Bone marrow (tissue), 2 donors: Measurements from ENCODE around the gene PSG7.
"Not testable (repeated sequence)": the region's sequence is repeated elsewhere in the genome, so short reads cannot be mapped to it uniquely, and the experiment has no call there.

Source experiments
- DNase-seq, 2 donors: peaks; one replicate each; lab custom pipeline; 2025; lab: John Stamatoyannopoulos, UW

PSG7 gene

GRCh38 chr19:42913516-42913915, 23.5 kb downstream of the PSG7 start:
- DNase-seq: not testable (repeated sequence)

- not testable (repeated sequence) for DNase-seq
These were observed 24.1 kb downstream of the PSG7 start for GRCh38 chr19:42912941-42913340.

GRCh38 chr19:42911731-42912130, 25.3 kb downstream of the PSG7 start:
- DNase-seq: not testable (repeated sequence)

GRCh38 chr19:42906162-42906561, 30.8 kb downstream of the PSG7 start:
- DNase-seq: not testable (repeated sequence)

- DNase-seq: not testable (repeated sequence)
These were observed 36.4 kb downstream of the PSG7 start for GRCh38 chr19:42900561-42900960.

- not testable (repeated sequence) for DNase-seq
These were observed 37.3 kb downstream of the PSG7 start for GRCh38 chr19:42899674-42900073.

GRCh38 chr19:42899110-42899509, 37.9 kb downstream of the PSG7 start:
- DNase-seq: not testable (repeated sequence)

- DNase-seq: not testable (repeated sequence)
These were observed 38.4 kb downstream of the PSG7 start for GRCh38 chr19:42898656-42899055.

GRCh38 chr19:42897729-42898128, 39.3 kb downstream of the PSG7 start:
- not testable (repeated sequence) for DNase-seq

GRCh38 chr19:42890446-42890845, 46.6 kb downstream of the PSG7 start:
- not testable (repeated sequence) for DNase-seq

GRCh38 chr19:42887876-42888445, 49.0 kb downstream of the PSG7 start:
- not testable (repeated sequence) for DNase-seq

- not testable (repeated sequence) for DNase-seq
These were observed 54.3 kb downstream of the PSG7 start for GRCh38 chr19:42882730-42883129.

- DNase-seq: not testable (repeated sequence)
These were observed 55.0 kb downstream of the PSG7 start for GRCh38 chr19:42882010-42882409.

GRCh38 chr19:42881279-42881678, 55.7 kb downstream of the PSG7 start:
- not testable (repeated sequence) for DNase-seq

- not testable (repeated sequence) for DNase-seq
These were observed 56.4 kb downstream of the PSG7 start for GRCh38 chr19:42880621-42881020.

- no peak for DNase-seq
These were observed 57.4 kb downstream of the PSG7 start, which contains the start of gene PSG1 for GRCh38 chr19:42879613-42880012. Gene PSG1, minus strand, starts transcription at chr19:42879713. Its CDS starts 132 bp downstream, at chr19:42879581.

- not testable (repeated sequence) for DNase-seq
These were observed 60.4 kb downstream of the PSG7 start for GRCh38 chr19:42876596-42876995.

- not testable (repeated sequence) for DNase-seq
These were observed 61.1 kb downstream of the PSG7 start for GRCh38 chr19:42875881-42876280.

GRCh38 chr19:42874901-42875813, 61.9 kb downstream of the PSG7 start:
- not testable (repeated sequence) for DNase-seq

- not testable (repeated sequence) for DNase-seq
These were observed 62.9 kb downstream of the PSG7 start for GRCh38 chr19:42874136-42874535.
